Measurements from ENCODE around the gene PRKN.

GRCh38 chr6:161351858-161352257, 1375.7 kb downstream of the PRKN start:
- TF ChIP-seq CTCF (conservative IDR thresholded peaks at IDR 0.05) (no peak), EZH2 (IDR thresholded peaks at IDR 0.05; ENCODE audit: low read depth) (no peak)
